SK-N-SH (cell line): Measurements from ENCODE around the gene RAPGEF2. TPM values are rescaled to one million over a fixed set of nuclear protein-coding genes. Genes with fewer than 3 reads are reported as not detected.

ENCODE experiments used
- CTCF ChIA-PET: fragments of 300-600, 350-600 bp; formaldehyde crosslinking; extraction: SDS; loops from one replicate; lab custom pipeline; 2021; lab: Yijun Ruan, JAX
- POLR2A ChIA-PET: fragments of 350-600 bp; sonication (Branson Sonifier 250); formaldehyde crosslinking; extraction: SDS; loops from one replicate; lab custom pipeline; 2020; ENCODE audit warnings: antibody characterized with exemption, inconsistent platforms; lab: Yijun Ruan, JAX
- DNase-seq: peaks from one replicate; pipeline ENCODE4 v3.0.0; 2012
- H2AFZ ChIP-seq: fragments of 200-600 bp; sonication (generic); 2 replicates; pipeline ENCODE4 v1.8.1; 2016; ENCODE audit warnings: antibody characterized with exemption, mild to moderate bottlenecking, low read depth
- H3F3A ChIP-seq: fragments of 200-600 bp; sonication (generic); replicated peaks from 2 replicates; pipeline ENCODE3; 2016; ENCODE audit warnings: antibody characterized with exemption, mild to moderate bottlenecking; ENCODE audit not compliant: insufficient read depth
- H3K27ac ChIP-seq, 2 experiments: fragments of 200-500 bp in 1 of 2; fragments of 200-600 bp in 1 of 2; sonication (Bioruptor generic) in 1 of 2; sonication (generic), shearing (Covaris generic) in 1 of 2; 2 replicates each; pipeline versions ENCODE4 v1.5.1 to v1.6.1; 2014 to 2016; ENCODE audit warnings: low read depth in 2 of 2, inconsistent platforms in 1 of 2, low read length in 1 of 2, mild to moderate bottlenecking in 1 of 2, mixed read lengths in 1 of 2
- H3K27me3 ChIP-seq: fragments of 200-600 bp; sonication (generic), shearing (Covaris generic); 2 replicates; pipeline ENCODE4 v1.6.1; 2016; ENCODE audit warnings: mixed run types; ENCODE audit not compliant: insufficient read depth
- H3K36me3 ChIP-seq, 2 experiments: fragments of 200-500 bp in 1 of 2; fragments of 200-600 bp in 1 of 2; sonication (Bioruptor generic) in 1 of 2; sonication (generic) in 1 of 2; replicated peaks in 1 of 2; 2 replicates each; pipeline versions ENCODE3 to v1.5.1; 2014 to 2016; ENCODE audit warnings: low read length in 1 of 2, mild to moderate bottlenecking in 1 of 2; ENCODE audit not compliant: insufficient read depth in 2 of 2, control insufficient read depth in 1 of 2
- H3K4me1 ChIP-seq, 2 experiments: fragments of 200-500 bp in 1 of 2; fragments of 200-600 bp in 1 of 2; sonication (Bioruptor generic) in 1 of 2; sonication (generic), shearing (Covaris generic) in 1 of 2; 2 replicates each; pipeline versions ENCODE4 v1.5.1 to v1.6.1; 2014 to 2016; ENCODE audit warnings: low read depth in 1 of 2, low read length in 1 of 2, mixed run types in 1 of 2; ENCODE audit not compliant: insufficient read depth in 2 of 2, control insufficient read depth in 1 of 2
- H3K4me2 ChIP-seq: fragments of 200-600 bp; sonication (generic), shearing (Covaris generic); 2 replicates; pipeline ENCODE4 v1.6.1; 2017; ENCODE audit warnings: mixed run types
- H3K4me3 ChIP-seq, 2 experiments: fragments of 200-500 bp in 1 of 2; fragments of 200-600 bp in 1 of 2; sonication (Bioruptor generic) in 1 of 2; sonication (generic), shearing (Covaris generic) in 1 of 2; 2 replicates each; pipeline versions ENCODE4 v1.5.1 to v1.8.1; 2014 to 2016; ENCODE audit warnings: low read depth in 2 of 2, inconsistent platforms in 1 of 2, low read length in 1 of 2, mild to moderate bottlenecking in 1 of 2, mixed read lengths in 1 of 2, moderate library complexity in 1 of 2
- H3K79me2 ChIP-seq: fragments of 200-600 bp; sonication (generic); 2 replicates; pipeline ENCODE4 v1.8.1; 2017; ENCODE audit warnings: mild to moderate bottlenecking; ENCODE audit not compliant: insufficient read depth
- H3K9ac ChIP-seq: fragments of 200-600 bp; sonication (generic); 2 replicates; pipeline ENCODE4 v1.6.1; 2017; ENCODE audit warnings: mixed run types
- H3K9me2 ChIP-seq: fragments of 200-600 bp; sonication (generic); 2 replicates; pipeline ENCODE4 v1.6.1; 2017; ENCODE audit warnings: mixed run types
- H3K9me3 ChIP-seq: fragments of 200-600 bp; sonication (generic); 2 replicates; pipeline ENCODE4 v1.6.1; 2017; ENCODE audit warnings: mixed run types, mild to moderate bottlenecking, moderate library complexity
- H4K20me1 ChIP-seq: fragments of 200-600 bp; sonication (generic); 2 replicates; pipeline ENCODE4 v1.6.1; 2017; ENCODE audit warnings: mild to moderate bottlenecking, mixed run types; ENCODE audit not compliant: insufficient read depth
- CTCF ChIP-seq: fragments of 200-600 bp; sonication (generic); IDR thresholded peaks from 2 replicates; pipeline ENCODE4 v1.6.1; 2017; ENCODE audit warnings: antibody characterized with exemption, mild to moderate bottlenecking, moderate library complexity
- EZH2phosphoT487 ChIP-seq: fragments of 200-600 bp; sonication (generic); IDR thresholded peaks from 2 replicates; pipeline ENCODE4 v1.6.1; 2017; ENCODE audit warnings: low read depth, mixed run types, mild to moderate bottlenecking, antibody characterized with exemption, moderate library complexity, borderline replicate concordance
- FOXJ3 ChIP-seq: sonication (generic); formaldehyde crosslinking; IDR thresholded peaks from 2 replicates; pipeline ENCODE4 v1.5.1; 2020; ENCODE audit warnings: mild to moderate bottlenecking, missing genetic modification reagents
- GABPA ChIP-seq: IDR thresholded peaks from 2 replicates; pipeline ENCODE4 v1.4.0; 2012; ENCODE audit warnings: low read depth, mild to moderate bottlenecking
- GATA2 ChIP-seq: sonication (generic); formaldehyde crosslinking; IDR thresholded peaks from 2 replicates; pipeline ENCODE4 v1.5.0; 2020; ENCODE audit warnings: mild to moderate bottlenecking, missing genetic modification reagents
- IRF3 ChIP-seq: fragments of 150-350 bp; IDR thresholded peaks from 2 replicates; pipeline ENCODE4 v1.6.1; 2016; ENCODE audit warnings: mild to moderate bottlenecking, low read depth, low read length
- MXI1 ChIP-seq: IDR thresholded peaks from 2 replicates; pipeline ENCODE4 v1.6.1; 2012; ENCODE audit warnings: mild to moderate bottlenecking, low read depth, low read length, improper control_type of control experiment
- NRF1 ChIP-seq: IDR thresholded peaks from 2 replicates; pipeline ENCODE4 v1.6.1; 2012; ENCODE audit warnings: low read depth, mild to moderate bottlenecking, low read length
- PBX3 ChIP-seq: IDR thresholded peaks from 2 replicates; pipeline ENCODE4; 2012
- POLR2AphosphoS5 ChIP-seq: IDR thresholded peaks from 2 replicates; pipeline ENCODE4 v1.6.1; 2012; ENCODE audit warnings: low read depth, low read length
- RAD21 ChIP-seq: IDR thresholded peaks from 2 replicates; pipeline ENCODE4 v1.6.1; 2012; ENCODE audit warnings: mild to moderate bottlenecking, low read length
- RCOR1 ChIP-seq: fragments of 150-350 bp; IDR thresholded peaks from 2 replicates; pipeline ENCODE4 v1.6.1; 2017; ENCODE audit warnings: antibody characterized with exemption, low read length
- SIN3A ChIP-seq: IDR thresholded peaks from 2 replicates; pipeline ENCODE4 v1.6.1; 2012; ENCODE audit warnings: low read depth, mild to moderate bottlenecking, low read length, moderate library complexity, borderline replicate concordance
- SMC3 ChIP-seq: IDR thresholded peaks from 2 replicates; pipeline ENCODE4 v1.6.1; 2012; ENCODE audit warnings: low read depth, low read length, improper control_type of control experiment
- TAF1 ChIP-seq: IDR thresholded peaks from 2 replicates; pipeline ENCODE4 v1.6.1; 2012; ENCODE audit warnings: low read depth, mild to moderate bottlenecking, low read length, moderate library complexity, borderline replicate concordance
- TEAD4 ChIP-seq: IDR thresholded peaks from 2 replicates; pipeline ENCODE4 v1.4.0; 2012; ENCODE audit warnings: mild to moderate bottlenecking, borderline replicate concordance; ENCODE audit not compliant: insufficient read depth
- USF1 ChIP-seq: IDR thresholded peaks from 2 replicates; pipeline ENCODE4 v1.4.0; 2012; ENCODE audit warnings: low read depth, borderline replicate concordance
- USF2 ChIP-seq: fragments of 150-350 bp; IDR thresholded peaks from 2 replicates; pipeline ENCODE4 v1.6.1; 2017; ENCODE audit warnings: antibody characterized with exemption, low read length, low read depth, borderline replicate concordance
- YY1 ChIP-seq: IDR thresholded peaks from 2 replicates; pipeline ENCODE4 v1.4.0; 2012; ENCODE audit warnings: low read depth, mild to moderate bottlenecking
- WGBS: methylation state at CpG from one replicate; pipeline ENCODE4 v1.1.6; 2017; ENCODE audit warnings: low lambda C conversion rate; 5-methylcytosine and 5-hydroxymethylcytosine counted together
- polyA plus RNA-seq, 3 experiments: library from polyadenylated mRNA; depleted of rRNA; stranded (reverse); fragments of >200 nt; gene quantifications; 2 replicates each; pipeline ENCODE4 v1.2.3, GENCODE V29; 2012

The RAPGEF2 gene
- polyA plus RNA-seq, 1 of the 3 experiments (the other 2 are of a cell fraction): 19.2 TPM

GRCh38 chr4:159197885-159198269, 95.0 kb downstream of the RAPGEF2 start:
- H4K20me1 ChIP-seq: no peaks in the 10 kb centered on the region
- H2AFZ ChIP-seq: no peak overlapping the region
- H3K9ac ChIP-seq: no peak overlapping the region
- H3K9me3 ChIP-seq: no peaks in the 10 kb centered on the region
- ChIA-PET POLR2A (no interaction called here), CTCF (interaction anchor here (1.2 kb wide), 1 partner anchor 341 kb away, joined by 4 read pairs; no protein-coding TSS in a partner anchor)
- peaks cover 5% of the 10 kb centered on the region for H3F3A ChIP-seq
- H3K27ac ChIP-seq: no peak overlapping the region
- 98% methylated on average over 6 of the region's 6 CpGs for WGBS
- peaks cover 0 to 10% of the 10 kb centered on the region in 2 experiments for H3K36me3 ChIP-seq
- H3K79me2 ChIP-seq: peaks cover 22% of the 10 kb centered on the region
- H3K4me2 ChIP-seq: no peak overlapping the region
- no peak overlapping the region for H3K4me3 ChIP-seq
- no peaks in the 10 kb centered on the region; a peak in 1 of 4 replicates for H3K4me1 ChIP-seq
- DNase-seq: no peak
- no peaks in the 10 kb centered on the region for H3K9me2 ChIP-seq
- no peak for TF ChIP-seq FOXJ3 (CRISPR knock-in tag)
- TF ChIP-seq POLR2AphosphoS5: no peak
- TF ChIP-seq TAF1: no peak
- no peak for TF ChIP-seq USF2
- no peak for TF ChIP-seq IRF3
- no peak for TF ChIP-seq YY1
- no peak for TF ChIP-seq NRF1
- H3K27me3 ChIP-seq: no peaks in the 10 kb centered on the region

- H3K9me3 ChIP-seq: no peaks in the 10 kb centered on the region
- peaks cover 37% of the 10 kb centered on the region for H3K79me2 ChIP-seq
- H4K20me1 ChIP-seq: no peaks in the 10 kb centered on the region
- H3K27me3 ChIP-seq: no peaks in the 10 kb centered on the region
- no peak overlapping the region for H3K27ac ChIP-seq
- H3K9me2 ChIP-seq: no peaks in the 10 kb centered on the region
- peaks cover 5% of the 10 kb centered on the region for H3F3A ChIP-seq
- CTCF ChIA-PET: interaction anchor here (0.9 to 1.4 kb wide), 2 partner anchors 255 to 350 kb away, joined by 3 read pairs; no protein-coding TSS in a partner anchor
- POLR2A ChIA-PET: no interaction called here
- no peak overlapping the region for H3K4me3 ChIP-seq
- 84% methylated on average over 1 of the region's 1 CpG for WGBS
- H3K9ac ChIP-seq: no peak overlapping the region
- no peaks in the 10 kb centered on the region for H3K4me1 ChIP-seq
- H2AFZ ChIP-seq: no peak overlapping the region
- no peak overlapping the region for H3K4me2 ChIP-seq
- no peaks in the 10 kb centered on the region for H3K36me3 ChIP-seq
- DNase-seq: no peak
- TF ChIP-seq SMC3 (no peak), SIN3A (no peak), GABPA (no peak), RAD21 (no peak), USF1 (no peak), FOXJ3 (CRISPR knock-in tag) (no peak), CTCF (no peak), EZH2phosphoT487 (no peak), GATA2 (CRISPR knock-in tag) (no peak), MXI1 (no peak), YY1 (no peak), USF2 (no peak), TEAD4 (no peak), RCOR1 (no peak), PBX3 (no peak), TAF1 (no peak)
These were observed 96.9 kb downstream of the RAPGEF2 start for GRCh38 chr4:159199826-159200225.
